PC-3 (cell line): ENCODE measurements around the gene CORO2B. TPM values are rescaled to one million over a fixed set of nuclear protein-coding genes. Genes with fewer than 3 reads are reported as not detected.

Experiments used
- ATAC-seq: fragments of 200-7000 bp; cut with Tn5 transposase; 2 replicates; pipeline ENCODE4 v1.9.1; 2020; ENCODE audit warnings: mild to moderate bottlenecking, moderate library complexity
- BruUV-seq: library from RNA; stranded (reverse); fragments of 400-500 nt; replicated peaks from 2 replicates; lab custom pipeline; 2021; lab: Mats Ljungman, UMichigan
- CTCF ChIA-PET: fragments of 300-600 bp; sonication (Branson Sonifier 250); formaldehyde crosslinking; loops from one replicate; lab custom pipeline; 2022; ENCODE audit warnings: antibody characterized with exemption; lab: Charles Lee
- POLR2A ChIA-PET: fragments of 300-600 bp; sonication (Branson Sonifier 250); formaldehyde crosslinking; loops from one replicate; lab custom pipeline; 2022; ENCODE audit warnings: antibody characterized with exemption; ENCODE audit not compliant: unreplicated experiment; lab: Charles Lee
- DNase-seq: peaks from one replicate; pipeline ENCODE4 v3.0.0-alpha.2; 2015
- H2AFZ ChIP-seq: fragments of 300-600 bp; sonication (generic); 2 replicates; pipeline ENCODE4 v1.6.0; 2016; ENCODE audit warnings: antibody characterized with exemption, low read length
- H3F3A ChIP-seq: fragments of 300-600 bp; sonication (generic); one replicate; pipeline ENCODE4 v1.6.0; 2017; ENCODE audit warnings: antibody characterized with exemption, low read length, control low read depth, mild to moderate bottlenecking; ENCODE audit not compliant: unreplicated experiment
- H3K27ac ChIP-seq: fragments of 300-600 bp; sonication (generic); 2 replicates; pipeline ENCODE4 v1.5.1; 2016; ENCODE audit warnings: mild to moderate bottlenecking, low read length
- H3K27me3 ChIP-seq: fragments of 300-600 bp; sonication (generic); 2 replicates; pipeline ENCODE4 v1.6.1; 2016; ENCODE audit warnings: low read length, mixed read lengths
- H3K36me3 ChIP-seq: fragments of 300-600 bp; sonication (generic); 2 replicates; pipeline ENCODE4 v1.6.1; 2016; ENCODE audit warnings: low read depth, mixed run types, low read length, mixed read lengths
- H3K4me1 ChIP-seq: fragments of 300-600 bp; sonication (generic); 2 replicates; pipeline ENCODE4 v1.5.1; 2016; ENCODE audit warnings: low read length; ENCODE audit not compliant: insufficient read depth
- H3K4me2 ChIP-seq: fragments of 300-600 bp; sonication (generic); 2 replicates; pipeline ENCODE4 v1.6.0; 2016; ENCODE audit warnings: low read length
- H3K4me3 ChIP-seq: fragments of 300-600 bp; sonication (generic); 2 replicates; pipeline ENCODE4 v1.5.1; 2016; ENCODE audit warnings: mild to moderate bottlenecking, low read length, mixed read lengths
- H3K79me2 ChIP-seq: fragments of 300-600 bp; sonication (generic); 2 replicates; pipeline ENCODE4 v1.6.1; 2017; ENCODE audit warnings: low read length, mixed read lengths
- H3K9ac ChIP-seq: fragments of 300-600 bp; sonication (generic); 2 replicates; pipeline ENCODE4 v1.6.0; 2016; ENCODE audit warnings: mild to moderate bottlenecking, low read length
- H3K9me2 ChIP-seq: fragments of 300-600 bp; sonication (generic); replicated peaks from 2 replicates; pipeline ENCODE4 v1.6.1; 2016; ENCODE audit warnings: mixed run types, low read length, mixed read lengths
- H3K9me3 ChIP-seq: fragments of 300-600 bp; sonication (generic); 2 replicates; pipeline ENCODE4 v1.6.1; 2016; ENCODE audit warnings: low read length, mixed read lengths
- H4K20me1 ChIP-seq: fragments of 300-600 bp; sonication (generic); 2 replicates; pipeline ENCODE4 v1.6.1; 2016; ENCODE audit warnings: low read length, mixed read lengths
- CTCF ChIP-seq: fragments of 300-600 bp; sonication (generic); conservative IDR thresholded peaks from 2 replicates; pipeline ENCODE4 v1.5.1; 2017; ENCODE audit warnings: antibody characterized with exemption, low read depth, mild to moderate bottlenecking, low read length
- EZH2 ChIP-seq: fragments of 300-600 bp; sonication (generic); IDR thresholded peaks from one replicate; pipeline ENCODE4 v1.6.1; 2017; ENCODE audit warnings: antibody characterized with exemption, mild to moderate bottlenecking, low read length; ENCODE audit not compliant: unreplicated experiment
- EZH2phosphoT487 ChIP-seq: fragments of 300-600 bp; sonication (generic); IDR thresholded peaks from 2 replicates; pipeline ENCODE4 v1.6.1; 2018; ENCODE audit warnings: mild to moderate bottlenecking, antibody characterized with exemption, low read length, borderline replicate concordance
- intact Hi-C: fragments of 100-400 bp; cut with micrococcal nuclease; formaldehyde crosslinking; loops from 2 replicates; pipeline ENCODE4 v1.9.0; 2023
- total RNA-seq: library from RNA; depleted of rRNA; stranded (reverse); fragments of >200 nt; gene quantifications from 2 replicates; pipeline ENCODE4 v1.2.3, GENCODE V29; 2014

The CORO2B gene
- total RNA-seq, 1 experiment from 2014 or later, result 0.66 TPM

- H2AFZ ChIP-seq, result no peak overlapping the region
- DNase-seq, result no peak
- no peaks in the 10 kb centered on the region for H3K27me3 ChIP-seq
- intact Hi-C loops, result no loop called here
- no peak overlapping the region for H3K27ac ChIP-seq
- no peak overlapping the region for H3K4me2 ChIP-seq
- H3K9me2 ChIP-seq, result no peaks in the 10 kb centered on the region
- no peaks in the 10 kb centered on the region for H4K20me1 ChIP-seq
- BruUV-seq, result no TSS peak
- H3K4me3 ChIP-seq, result no peak overlapping the region
- H3K79me2 ChIP-seq, result no peaks in the 10 kb centered on the region
- H3F3A ChIP-seq, result no peaks in the 10 kb centered on the region
- no peak for ATAC-seq
- no peaks in the 10 kb centered on the region for H3K9me3 ChIP-seq
- ChIA-PET POLR2A (no interaction called here), CTCF (no interaction called here)
- no peaks in the 10 kb centered on the region for H3K36me3 ChIP-seq
- H3K9ac ChIP-seq, result no peak overlapping the region
- TF ChIP-seq CTCF (no peak), EZH2phosphoT487 (no peak), EZH2 (no peak)
- H3K4me1 ChIP-seq, result no peaks in the 10 kb centered on the region
These were observed 34.4 kb downstream of the CORO2B start for GRCh38 chr15:68612979-68613740.

- Histone ChIP-seq H3K9me3 (no peaks in the 10 kb centered on the region), H3K27me3 (no peaks in the 10 kb centered on the region), H3F3A (no peaks in the 10 kb centered on the region), H3K9me2 (no peaks in the 10 kb centered on the region), H4K20me1 (no peaks in the 10 kb centered on the region), H3K4me1 (no peaks in the 10 kb centered on the region), H3K36me3 (no peaks in the 10 kb centered on the region), H3K4me2 (no peak overlapping the region), H3K4me3 (no peak overlapping the region), H2AFZ (no peak overlapping the region), H3K79me2 (no peaks in the 10 kb centered on the region), H3K9ac (no peak overlapping the region), H3K27ac (no peak overlapping the region)
- ATAC-seq (no peak), DNase-seq (no peak)
- POLR2A ChIA-PET, result no interaction called here
- intact Hi-C loops, result no loop called here
- BruUV-seq, result no TSS peak
- CTCF ChIA-PET, result interaction anchor here (0.6 kb wide), 1 partner anchor 12 kb away, joined by 3 read pairs; no protein-coding TSS in a partner anchor
- TF ChIP-seq EZH2phosphoT487, result no peak
- no peak for TF ChIP-seq EZH2
- TF ChIP-seq CTCF, result no peak
These were observed 35.7 kb downstream of the CORO2B start for GRCh38 chr15:68614286-68615035.

- H3K4me2 ChIP-seq, result no peak overlapping the region
- POLR2A ChIA-PET, result no interaction called here
- CTCF ChIA-PET, result no interaction called here
- H3K4me3 ChIP-seq, result no peak overlapping the region
- no peaks in the 10 kb centered on the region for H3K9me3 ChIP-seq
- DNase-seq (no peak), ATAC-seq (no peak)
- TF ChIP-seq EZH2 (no peak), CTCF (no peak), EZH2phosphoT487 (no peak)
- intact Hi-C loops, result no loop called here
- H3K9ac ChIP-seq, result no peak overlapping the region
- no peak overlapping the region for H3K27ac ChIP-seq
- no peaks in the 10 kb centered on the region for H3K27me3 ChIP-seq
- no peaks in the 10 kb centered on the region for H3K9me2 ChIP-seq
- H3K79me2 ChIP-seq, result no peaks in the 10 kb centered on the region
- no peaks in the 10 kb centered on the region for H3K36me3 ChIP-seq
- no TSS peak for BruUV-seq
- H4K20me1 ChIP-seq, result no peaks in the 10 kb centered on the region
- no peaks in the 10 kb centered on the region for H3F3A ChIP-seq
- H2AFZ ChIP-seq, result no peak overlapping the region
- no peaks in the 10 kb centered on the region for H3K4me1 ChIP-seq
These were observed 36.5 kb downstream of the CORO2B start for GRCh38 chr15:68615301-68615700.
